H9 (cell line): ENCODE results near the gene LRP5. TPM values are rescaled to one million over a fixed set of nuclear protein-coding genes. Genes with fewer than 3 reads are reported as not detected.

ENCODE experiments used
- DNase-seq: peaks from one replicate; pipeline ENCODE4 v3.0.0-alpha.2; 2017
- H2AFZ ChIP-seq: one replicate; pipeline ENCODE4 v1.6.1; 2013; ENCODE audit warnings: mild to moderate bottlenecking, low read length, control low read depth, moderate library complexity
- H2AK5ac ChIP-seq: 2 replicates; pipeline ENCODE4 v1.6.1; 2013; ENCODE audit warnings: low read length, control low read depth, mixed read lengths; ENCODE audit not compliant: insufficient read length
- H2BK120ac ChIP-seq: one replicate; pipeline ENCODE4 v1.6.1; 2013; ENCODE audit warnings: low read depth, mild to moderate bottlenecking, low read length, control low read depth, inconsistent platforms; ENCODE audit not compliant: poor library complexity, severe bottlenecking
- H2BK12ac ChIP-seq: 2 replicates; pipeline ENCODE4 v1.6.1; 2013; ENCODE audit warnings: low read length, control low read depth, mixed read lengths, low read depth; ENCODE audit not compliant: insufficient read length
- H2BK15ac ChIP-seq: 2 replicates; pipeline ENCODE4 v1.6.1; 2013; ENCODE audit warnings: low read depth, low read length, control low read depth
- H2BK20ac ChIP-seq: one replicate; pipeline ENCODE4 v1.6.1; 2013; ENCODE audit warnings: low read depth, mild to moderate bottlenecking, low read length, control low read depth, inconsistent platforms; ENCODE audit not compliant: poor library complexity, severe bottlenecking
- H2BK5ac ChIP-seq: 2 replicates; pipeline ENCODE4 v1.6.1; 2013; ENCODE audit warnings: low read length, control low read depth, mixed read lengths; ENCODE audit not compliant: insufficient read length
- H3K14ac ChIP-seq: 2 replicates; pipeline ENCODE4 v1.6.1; 2013; ENCODE audit warnings: low read length, control low read depth; ENCODE audit not compliant: insufficient read depth
- H3K18ac ChIP-seq: 2 replicates; pipeline ENCODE4 v1.6.1; 2013; ENCODE audit warnings: low read depth, mild to moderate bottlenecking, mixed read lengths, low read length, control low read depth; ENCODE audit not compliant: insufficient read length
- H3K23ac ChIP-seq: 2 replicates; pipeline ENCODE4 v1.6.1; 2013; ENCODE audit warnings: low read length, control low read depth, mixed read lengths, low read depth; ENCODE audit not compliant: insufficient read length
- H3K23me2 ChIP-seq: 2 replicates; pipeline ENCODE4 v1.6.1; 2013; ENCODE audit warnings: low read depth, mild to moderate bottlenecking, mixed read lengths, low read length, control low read depth; ENCODE audit not compliant: insufficient read length, poor library complexity, severe bottlenecking
- H3K27ac ChIP-seq: 2 replicates; pipeline ENCODE4 v1.5.1; 2013; ENCODE audit warnings: low read length, control low read depth, mixed read lengths, low read depth; ENCODE audit not compliant: insufficient read length
- H3K27me3 ChIP-seq: 2 replicates; pipeline ENCODE4 v1.6.1; 2013; ENCODE audit warnings: low read length, control low read depth, inconsistent platforms; ENCODE audit not compliant: insufficient read depth
- H3K4ac ChIP-seq: 2 replicates; pipeline ENCODE4 v1.6.1; 2013; ENCODE audit warnings: low read depth, mild to moderate bottlenecking, control low read depth, inconsistent platforms, low read length, moderate library complexity
- H3K4me1 ChIP-seq: 2 replicates; pipeline ENCODE4 v1.6.1; 2013; ENCODE audit warnings: low read length, control low read depth, inconsistent platforms; ENCODE audit not compliant: insufficient read depth
- H3K4me2 ChIP-seq: 2 replicates; pipeline ENCODE4 v1.6.1; 2013; ENCODE audit warnings: low read length, control low read depth, mixed read lengths; ENCODE audit not compliant: insufficient read length, insufficient read depth
- H3K56ac ChIP-seq: 2 replicates; pipeline ENCODE4 v1.6.1; 2013; ENCODE audit warnings: low read depth, mild to moderate bottlenecking, mixed read lengths, low read length, control low read depth; ENCODE audit not compliant: insufficient read length
- H3K79me1 ChIP-seq: 2 replicates; pipeline ENCODE4 v1.6.1; 2013; ENCODE audit warnings: low read depth, mild to moderate bottlenecking, moderate library complexity, low read length, control low read depth, inconsistent platforms; ENCODE audit not compliant: insufficient read depth, poor library complexity, severe bottlenecking
- H3K79me2 ChIP-seq: 2 replicates; pipeline ENCODE4 v1.6.1; 2013; ENCODE audit warnings: low read length, control low read depth, inconsistent platforms; ENCODE audit not compliant: insufficient read depth
- H3K9ac ChIP-seq: 2 replicates; pipeline ENCODE4 v1.6.1; 2013; ENCODE audit warnings: low read length, control low read depth, mixed read lengths; ENCODE audit not compliant: insufficient read length; ENCODE audit errors: extremely low read depth
- H3K9me3 ChIP-seq: one replicate; pipeline ENCODE4 v1.6.1; 2013; ENCODE audit warnings: low read depth, low read length, inconsistent platforms; ENCODE audit not compliant: control insufficient read depth
- H3T11ph ChIP-seq: one replicate; pipeline ENCODE4 v1.6.1; 2013; ENCODE audit warnings: mild to moderate bottlenecking, low read length, control low read depth, inconsistent platforms
- H4K20me1 ChIP-seq: one replicate; pipeline ENCODE4 v1.6.1; 2013; ENCODE audit not compliant: control insufficient read depth, insufficient read length, insufficient read depth
- H4K5ac ChIP-seq: 2 replicates; pipeline ENCODE4 v1.6.1; 2013; ENCODE audit warnings: low read depth, mild to moderate bottlenecking, mixed read lengths, low read length, control low read depth; ENCODE audit not compliant: insufficient read length
- H4K8ac ChIP-seq: replicated peaks from 2 replicates; pipeline ENCODE4 v1.6.1; 2013; ENCODE audit warnings: low read length, control low read depth, mixed read lengths, low read depth; ENCODE audit not compliant: insufficient read length
- H4K91ac ChIP-seq: 2 replicates; pipeline ENCODE4 v1.6.1; 2013; ENCODE audit warnings: low read depth, mild to moderate bottlenecking, moderate library complexity, mixed read lengths, low read length, control low read depth; ENCODE audit not compliant: insufficient read length
- H3K27ac Mint-ChIP-seq, 3 experiments: 2 replicates in 2 of 3; 3 replicates in 1 of 3; pipeline ENCODE4 v1.8.0; 2020 to 2021; ENCODE audit warnings: mixed read lengths in 3 of 3, mild to moderate bottlenecking in 1 of 3, moderate library complexity in 1 of 3
- H3K27me3 Mint-ChIP-seq: 2 replicates; pipeline ENCODE4 v1.8.0; 2021; ENCODE audit warnings: low read depth, mild to moderate bottlenecking, moderate library complexity, mixed read lengths
- H3K36me3 Mint-ChIP-seq, 3 experiments: 2 replicates in 2 of 3; 3 replicates in 1 of 3; pipeline ENCODE4 v1.8.0; 2020 to 2021; ENCODE audit warnings: low read depth in 3 of 3, mixed read lengths in 3 of 3; ENCODE audit not compliant: insufficient read depth in 1 of 3
- H3K4me1 Mint-ChIP-seq, 2 experiments: 2 replicates each; pipeline ENCODE4 v1.8.0; 2020; ENCODE audit warnings: mixed read lengths in 2 of 2
- H3K4me3 Mint-ChIP-seq, 2 experiments: 2 replicates in 1 of 2; 3 replicates in 1 of 2; pipeline ENCODE4 v1.8.0; 2020 to 2021; ENCODE audit warnings: mild to moderate bottlenecking in 2 of 2, mixed read lengths in 2 of 2, moderate library complexity in 1 of 2
- H3K9me3 Mint-ChIP-seq, 2 experiments: 2 replicates in 1 of 2; 3 replicates in 1 of 2; pipeline ENCODE4 v1.8.0; 2020; ENCODE audit warnings: mild to moderate bottlenecking in 2 of 2, mixed read lengths in 2 of 2, moderate library complexity in 1 of 2
- WGBS: extraction: QIAGEN DNeasy Blood & Tissue Kit; methylation state at CpG from one replicate; pipeline ENCODE4 v1.1.7; 2013; ENCODE audit warnings: missing lambda C conversion rate, low lambda C conversion rate, mixed read lengths; ENCODE audit not compliant: insufficient read length; ENCODE audit errors: extremely low coverage; 5-methylcytosine and 5-hydroxymethylcytosine counted together
- total RNA-seq: library from RNA; stranded (reverse); gene quantifications from 2 replicates; pipeline ENCODE4 v1.2.1, GENCODE V29; 2021
- TF ChIP-seq, protein P1 (sequence below): fragments of 200-600 bp; sonication (generic); conservative IDR thresholded peaks from 3 replicates; pipeline ENCODE4 v1.8.0; 2021; ENCODE audit warnings: antibody characterized with exemption, mild to moderate bottlenecking

The LRP5 gene
- total RNA-seq, 1 experiment from 2014 or later = 38.4 TPM

DNA sequence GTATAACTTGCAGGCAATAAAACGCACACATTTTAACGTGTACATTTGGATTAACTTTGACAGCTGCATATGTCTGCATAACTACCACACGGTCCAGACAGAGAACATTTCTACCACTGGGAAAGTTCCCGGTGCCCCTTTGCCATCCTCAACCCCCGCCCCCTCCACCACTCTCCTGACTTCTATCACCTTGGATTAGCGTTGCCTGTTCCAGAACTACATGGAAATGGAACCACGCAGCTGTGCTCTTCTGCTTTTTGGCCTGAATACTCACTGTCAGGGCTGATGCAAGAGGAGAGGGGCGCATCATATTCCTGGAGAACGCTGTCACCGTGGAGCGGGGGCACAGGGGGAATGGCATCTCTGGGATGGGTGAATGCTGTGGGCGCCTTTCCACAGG lies 62.1 kb downstream of the LRP5 start:
- Histone ChIP-seq H3K56ac (no peak overlapping the region), H2AK5ac (no peak overlapping the region), H4K91ac (no peak overlapping the region), H3K14ac (no peak overlapping the region), H2BK12ac (no peak overlapping the region), H4K8ac (no peak overlapping the region), H3K9me3 (no peaks in the 10 kb centered on the region), H2BK15ac (no peak overlapping the region), H2BK120ac (no peak overlapping the region), H3K27me3 (no peaks in the 10 kb centered on the region), H3K4me2 (no peak overlapping the region), H3K27ac (no peak overlapping the region), H3K9ac (no peak overlapping the region), H3K4me1 (no peaks in the 10 kb centered on the region), H3K23me2 (no peaks in the 10 kb centered on the region), H2AFZ (no peak overlapping the region), H3K23ac (no peak overlapping the region), H3K79me1 (no peaks in the 10 kb centered on the region), H2BK5ac (no peak overlapping the region), H3K4ac (no peak overlapping the region), H4K20me1 (no peaks in the 10 kb centered on the region), H2BK20ac (no peak overlapping the region), H3K79me2 (no peaks in the 10 kb centered on the region), H4K5ac (no peak overlapping the region), H3K18ac (no peak overlapping the region), H3T11ph (no peak overlapping the region)
- Mint-ChIP-seq H3K36me3 (peaks cover 13 to 19% (median 13%) of the 10 kb centered on the region in 3 experiments; a peak in 6 of 7 replicates), H3K27ac (peak overlapping the region; percentile 64 to 92 (median 75); a peak in 3 of 7 replicates), H3K4me3 (no peak overlapping the region), H3K27me3 (no peaks in the 10 kb centered on the region; the same call in 1 of the 2 replicates), H3K9me3 (0 out of 5 replicates have a peak, but pooled peaks cover 0 to 6% of the 10 kb centered on the region in 2 experiments), H3K4me1 (peaks cover 0 to 6% of the 10 kb centered on the region in 2 experiments; a peak in 1 of 4 replicates)
- WGBS = no CpG with 5 or more reads among the region's 12 CpGs
- DNase-seq = no peak
- TF ChIP-seq, protein P1, sequence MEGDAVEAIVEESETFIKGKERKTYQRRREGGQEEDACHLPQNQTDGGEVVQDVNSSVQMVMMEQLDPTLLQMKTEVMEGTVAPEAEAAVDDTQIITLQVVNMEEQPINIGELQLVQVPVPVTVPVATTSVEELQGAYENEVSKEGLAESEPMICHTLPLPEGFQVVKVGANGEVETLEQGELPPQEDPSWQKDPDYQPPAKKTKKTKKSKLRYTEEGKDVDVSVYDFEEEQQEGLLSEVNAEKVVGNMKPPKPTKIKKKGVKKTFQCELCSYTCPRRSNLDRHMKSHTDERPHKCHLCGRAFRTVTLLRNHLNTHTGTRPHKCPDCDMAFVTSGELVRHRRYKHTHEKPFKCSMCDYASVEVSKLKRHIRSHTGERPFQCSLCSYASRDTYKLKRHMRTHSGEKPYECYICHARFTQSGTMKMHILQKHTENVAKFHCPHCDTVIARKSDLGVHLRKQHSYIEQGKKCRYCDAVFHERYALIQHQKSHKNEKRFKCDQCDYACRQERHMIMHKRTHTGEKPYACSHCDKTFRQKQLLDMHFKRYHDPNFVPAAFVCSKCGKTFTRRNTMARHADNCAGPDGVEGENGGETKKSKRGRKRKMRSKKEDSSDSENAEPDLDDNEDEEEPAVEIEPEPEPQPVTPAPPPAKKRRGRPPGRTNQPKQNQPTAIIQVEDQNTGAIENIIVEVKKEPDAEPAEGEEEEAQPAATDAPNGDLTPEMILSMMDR = no peak
